Fibroblast of mammary gland (primary cell): ENCODE results near the gene RAX.

ENCODE experiments used
- DNase-seq: peaks from one replicate; pipeline ENCODE4 v3.0.0-alpha.2; 2010; ENCODE audit warnings: low read depth
- H3K4me3 ChIP-seq: 2 replicates; pipeline ENCODE4 v1.5.1; 2011; ENCODE audit warnings: low read depth, mild to moderate bottlenecking, low read length, moderate library complexity; ENCODE audit not compliant: control insufficient read depth
- CTCF ChIP-seq: conservative IDR thresholded peaks from 2 replicates; pipeline ENCODE4 v1.5.1; 2011; ENCODE audit warnings: low read depth, low read length, inconsistent platforms; ENCODE audit not compliant: control insufficient read depth, insufficient read depth

The RAX gene

GRCh38 chr18:59305295-59305694 is 32.0 kb upstream of the RAX start:
- no peak for TF ChIP-seq CTCF
- DNase-seq = no peak
- no peak overlapping the region for H3K4me3 ChIP-seq

GRCh38 chr18:59303656-59304195 is 30.5 kb upstream of the RAX start:
- no peak for TF ChIP-seq CTCF
- no peak for DNase-seq
- no peak overlapping the region for H3K4me3 ChIP-seq

- no peak for DNase-seq
Measured at GRCh38 chr18:59303006-59303405, 29.8 kb upstream of the RAX start.

GRCh38 chr18:59301929-59302328 is 28.7 kb upstream of the RAX start:
- no peak for DNase-seq
- no peak for TF ChIP-seq CTCF
- no peak overlapping the region for H3K4me3 ChIP-seq

More at GRCh38 chr18:59303006-59303405, 29.8 kb upstream of the RAX start:
- H3K4me3 ChIP-seq = no peak overlapping the region
- no peak for TF ChIP-seq CTCF

- peak; percentile 12 for DNase-seq
- TF ChIP-seq CTCF = no peak
Measured at GRCh38 chr18:59300676-59301285, 27.5 kb upstream of the RAX start.

GRCh38 chr18:59298871-59299270 is 25.6 kb upstream of the RAX start:
- DNase-seq = no peak
- TF ChIP-seq CTCF = no peak
- H3K4me3 ChIP-seq = no peak overlapping the region

More at GRCh38 chr18:59300676-59301285, 27.5 kb upstream of the RAX start:
- no peak overlapping the region for H3K4me3 ChIP-seq
